IPS-18c (cell line): Measurements from ENCODE around the gene CCNJL.
A peak's percentile ranks its signal among the peaks of the same experiment; 100 is the strongest.

Experiments used
- H3K4me3 ChIP-seq: 2 replicates; pipeline ENCODE4 v1.7.0; 2013; ENCODE audit warnings: low read depth, mild to moderate bottlenecking, low read length, moderate library complexity; ENCODE audit not compliant: insufficient read depth
- H3K9me3 ChIP-seq: one replicate; pipeline ENCODE4 v1.6.1; 2013; ENCODE audit warnings: mild to moderate bottlenecking, low read length, moderate library complexity; ENCODE audit not compliant: control insufficient read depth, insufficient read depth

Gene CCNJL, protein sequence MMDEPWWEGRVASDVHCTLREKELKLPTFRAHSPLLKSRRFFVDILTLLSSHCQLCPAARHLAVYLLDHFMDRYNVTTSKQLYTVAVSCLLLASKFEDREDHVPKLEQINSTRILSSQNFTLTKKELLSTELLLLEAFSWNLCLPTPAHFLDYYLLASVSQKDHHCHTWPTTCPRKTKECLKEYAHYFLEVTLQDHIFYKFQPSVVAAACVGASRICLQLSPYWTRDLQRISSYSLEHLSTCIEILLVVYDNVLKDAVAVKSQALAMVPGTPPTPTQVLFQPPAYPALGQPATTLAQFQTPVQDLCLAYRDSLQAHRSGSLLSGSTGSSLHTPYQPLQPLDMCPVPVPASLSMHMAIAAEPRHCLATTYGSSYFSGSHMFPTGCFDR

DNA sequence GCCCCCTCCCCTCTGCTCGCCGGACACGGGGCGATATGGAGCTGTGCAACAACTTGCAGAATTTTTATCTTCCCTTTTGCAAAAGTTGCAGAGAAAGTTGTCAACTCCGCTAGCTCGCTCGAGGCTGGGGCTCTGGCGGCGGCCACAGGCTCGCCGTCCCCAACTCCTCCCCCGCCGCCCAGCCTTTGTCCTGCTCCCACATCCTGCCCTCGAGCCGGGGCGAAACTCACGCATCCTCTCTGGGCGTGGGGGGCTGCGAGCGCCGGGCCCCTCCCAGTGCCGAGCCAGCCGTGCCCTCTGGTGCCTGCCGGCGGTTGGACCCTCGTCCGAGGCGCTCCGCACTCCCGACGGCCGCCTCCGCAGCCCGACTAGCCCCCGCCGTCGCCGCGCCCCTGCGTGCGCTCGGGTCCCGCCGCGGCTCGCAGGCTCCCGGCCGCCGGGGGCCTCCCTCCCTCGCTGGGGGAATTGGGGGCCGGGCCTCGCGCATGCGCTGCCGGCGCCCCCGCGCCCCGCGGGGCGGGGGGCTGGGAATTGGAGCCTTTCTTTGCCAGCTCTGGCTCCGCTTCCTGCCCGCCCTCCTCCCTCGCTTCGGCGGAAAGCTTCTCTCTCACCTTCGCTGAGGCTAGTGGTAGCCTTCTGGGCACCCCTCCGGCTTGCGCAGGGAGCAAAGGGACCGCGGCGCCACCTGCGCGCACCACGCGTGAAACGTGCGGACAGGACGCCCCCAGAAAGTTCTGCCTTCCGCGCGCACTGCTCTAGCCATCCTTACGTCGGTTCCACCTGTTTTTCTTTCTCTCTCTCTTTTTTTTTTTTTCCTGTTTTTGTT lies at the start of gene CCNJL:
TSS of gene CCNJL (minus strand) at position 431 of the 826 bp plus-strand sequence. CDS start 641 bp downstream, outside the sequence.
- peak within 1 kb of the TSS; percentile 82 for H3K4me3 ChIP-seq
- H3K9me3 ChIP-seq: no peaks in the 10 kb centered on the region

DNA sequence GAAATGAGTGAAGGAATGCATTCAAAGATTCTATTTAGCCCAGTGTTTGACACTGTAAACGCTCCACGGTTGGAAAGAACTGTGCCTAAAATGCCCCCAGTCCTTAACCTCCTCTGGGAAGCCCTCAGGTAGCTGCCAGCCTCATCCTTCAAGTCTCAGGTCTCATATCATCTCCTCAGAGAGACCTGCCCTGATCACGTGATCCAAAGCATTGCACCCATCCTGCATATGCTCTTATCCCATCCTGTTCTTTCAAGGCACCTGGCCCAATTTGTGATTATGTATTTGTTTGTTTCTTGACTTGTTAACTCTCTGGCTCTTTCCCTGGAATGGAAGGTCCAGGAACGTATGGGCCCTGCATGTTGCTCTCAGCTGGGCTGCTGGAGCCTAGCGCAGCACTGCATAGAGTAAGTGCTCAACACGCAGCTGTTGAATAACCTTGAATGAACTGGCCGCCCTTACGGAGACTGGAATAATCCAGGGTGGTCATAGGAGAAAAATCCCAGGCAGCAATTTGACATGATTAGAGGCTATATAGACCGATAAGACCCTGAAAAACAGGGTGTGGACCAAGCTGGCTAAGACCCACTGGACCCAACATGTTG lies 49.4 kb upstream of the CCNJL start:
- H3K9me3 ChIP-seq: peaks cover 2% of the 10 kb centered on the region

DNA sequence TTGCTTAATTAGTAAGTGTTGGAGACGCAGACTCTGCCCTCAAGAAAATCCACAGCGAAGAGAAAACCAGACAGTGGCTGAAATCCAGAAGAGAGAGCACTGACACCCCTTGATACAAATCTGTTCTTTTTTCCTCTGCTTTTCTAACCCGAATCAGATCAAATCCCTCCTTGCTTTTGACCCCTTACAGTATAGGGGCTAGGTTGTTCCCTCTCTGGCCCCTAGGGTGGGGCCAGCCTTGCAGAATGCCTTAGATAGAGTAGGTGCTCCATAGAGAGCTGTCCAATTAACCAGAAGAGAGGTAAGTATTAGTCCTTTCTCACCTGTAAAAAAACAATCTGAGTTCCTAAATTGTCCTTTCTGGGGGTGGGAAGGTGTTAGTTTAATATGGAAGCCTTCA lies 47.9 kb upstream of the CCNJL start:
- H3K4me3 ChIP-seq: no peak overlapping the region
- peaks cover 2% of the 10 kb centered on the region for H3K9me3 ChIP-seq

More for the DNA sequence above, 49.4 kb upstream of the CCNJL start:
- no peak overlapping the region for H3K4me3 ChIP-seq

DNA sequence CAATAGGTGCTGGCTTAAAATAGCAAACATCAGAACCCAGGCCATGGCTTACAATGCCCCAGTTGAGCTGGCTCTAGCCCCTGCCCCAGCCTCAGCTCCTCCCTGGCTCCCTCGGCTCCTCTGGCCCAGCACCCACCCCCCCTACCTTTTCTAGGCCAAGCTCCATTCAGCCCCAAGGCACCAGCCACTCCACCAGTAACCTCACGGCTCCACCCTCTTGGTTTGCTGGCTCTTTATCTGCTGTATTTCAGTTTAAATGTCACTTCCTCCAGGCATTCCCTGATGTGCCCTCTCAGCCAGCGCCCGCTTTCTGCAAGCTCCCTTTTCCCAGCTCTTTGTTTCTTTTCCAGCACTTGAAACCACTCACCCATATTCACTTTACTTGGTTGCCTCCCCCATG lies 47.5 kb upstream of the CCNJL start:
- Histone ChIP-seq H3K4me3 (no peak overlapping the region), H3K9me3 (peaks cover 2% of the 10 kb centered on the region)

DNA sequence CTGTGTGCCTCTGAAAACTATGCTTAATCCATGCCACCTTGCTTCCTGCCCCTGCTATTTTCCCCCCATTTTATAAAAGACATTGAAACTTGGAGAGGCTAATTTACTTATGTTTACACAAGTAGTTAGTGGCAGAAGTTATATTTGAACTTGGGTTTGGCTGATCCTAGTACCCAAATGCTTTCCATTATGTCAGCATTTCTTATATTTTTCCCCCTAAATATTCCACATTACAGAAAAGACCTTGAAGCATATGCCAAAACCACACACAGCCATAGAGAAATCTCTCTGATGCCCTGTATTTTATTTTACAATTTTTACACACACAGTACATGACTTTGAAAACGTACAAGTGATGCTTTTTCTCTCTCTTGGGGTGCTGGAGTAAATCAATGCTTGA lies 46.9 kb upstream of the CCNJL start:
- peaks cover 2% of the 10 kb centered on the region for H3K9me3 ChIP-seq
- H3K4me3 ChIP-seq: no peak overlapping the region

DNA sequence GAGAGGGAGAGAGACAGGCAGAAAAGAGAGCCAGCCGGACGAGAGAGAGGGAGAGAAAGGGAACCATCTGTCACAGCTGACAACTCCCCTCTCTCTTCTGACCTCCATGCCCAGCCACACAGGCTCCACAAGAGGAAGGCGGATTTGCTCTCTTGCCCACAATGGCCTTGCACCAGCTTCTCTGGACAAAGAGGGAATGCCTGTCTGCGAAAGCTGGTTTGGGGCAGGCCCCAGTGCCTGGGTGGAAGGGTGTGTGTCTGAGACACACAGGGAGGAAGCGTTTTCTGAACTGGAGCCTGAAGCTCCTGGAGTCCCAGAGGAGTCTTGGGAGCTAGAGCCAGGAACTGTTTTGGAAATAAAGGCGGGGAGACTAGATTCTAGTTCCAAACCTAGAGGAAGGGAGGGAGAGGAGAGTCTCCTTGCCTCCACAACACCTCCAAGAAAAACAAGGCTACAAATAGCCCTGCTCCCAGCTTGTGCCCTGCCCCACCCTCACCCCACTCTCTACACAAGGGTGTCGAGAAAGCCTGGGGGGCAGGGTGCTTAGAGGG lies 45.6 kb upstream of the CCNJL start:
- no peaks in the 10 kb centered on the region for H3K9me3 ChIP-seq
- H3K4me3 ChIP-seq: no peak overlapping the region

DNA sequence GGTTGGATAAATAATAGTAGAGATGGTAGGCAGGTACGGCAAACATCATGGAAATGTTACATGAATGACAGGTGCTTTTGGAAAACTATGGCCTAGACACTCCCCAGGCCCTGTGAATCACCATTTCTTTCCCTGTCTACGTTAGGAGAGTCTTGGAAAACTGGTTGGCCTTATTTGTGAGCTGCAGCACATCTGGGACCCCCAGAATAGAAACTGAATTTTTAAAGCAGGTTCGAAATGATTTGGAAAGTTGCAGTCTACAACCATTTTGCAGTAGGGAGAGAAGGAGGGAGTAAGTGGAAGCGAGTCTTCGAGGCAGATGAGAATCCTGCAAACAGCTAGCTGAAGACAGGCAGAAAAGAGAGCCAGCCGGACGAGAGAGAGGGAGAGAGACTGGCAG lies 45.0 kb upstream of the CCNJL start:
- no peaks in the 10 kb centered on the region for H3K9me3 ChIP-seq

DNA sequence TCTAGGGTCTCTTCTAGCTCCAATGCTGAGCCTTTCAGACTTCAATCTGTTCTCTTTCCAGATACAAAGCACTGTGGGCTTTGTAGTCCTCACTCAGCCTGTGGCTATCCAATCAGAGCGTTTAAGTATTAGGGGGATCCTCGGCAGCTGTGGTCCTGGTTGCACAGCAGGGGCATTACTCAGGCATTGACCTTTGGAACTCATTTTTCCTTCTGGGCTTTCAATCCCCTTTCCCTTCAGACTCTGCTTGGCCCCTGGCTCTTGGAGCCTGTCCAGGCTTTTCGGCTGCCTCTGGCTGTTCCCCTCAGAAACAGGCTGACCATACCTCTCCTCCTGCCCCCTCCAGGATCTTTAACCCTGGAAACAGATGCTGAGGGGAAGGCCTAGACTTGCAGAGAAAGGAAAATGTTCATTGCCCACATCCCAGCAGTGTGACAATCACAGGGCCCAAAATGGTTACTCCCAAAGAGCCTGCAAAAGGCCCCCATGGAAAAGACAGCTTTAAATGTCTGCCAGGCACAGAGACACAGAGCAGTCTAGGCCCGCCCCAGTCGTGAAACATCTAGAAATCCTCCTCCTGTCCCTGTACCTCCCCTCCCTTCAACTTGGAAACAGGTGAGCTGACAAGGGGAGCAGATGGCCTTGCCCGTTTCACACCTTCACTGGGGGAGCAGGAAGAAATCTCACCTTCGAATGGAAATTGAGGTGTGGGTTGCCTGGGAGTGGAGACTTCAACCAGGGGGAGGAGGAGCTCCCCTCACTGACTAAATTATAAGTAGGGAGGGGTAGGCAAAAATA lies 44.4 kb upstream of the CCNJL start:
- H3K9me3 ChIP-seq: no peaks in the 10 kb centered on the region
- no peak overlapping the region for H3K4me3 ChIP-seq

More for the DNA sequence above, 45.0 kb upstream of the CCNJL start:
- H3K4me3 ChIP-seq: no peak overlapping the region

DNA sequence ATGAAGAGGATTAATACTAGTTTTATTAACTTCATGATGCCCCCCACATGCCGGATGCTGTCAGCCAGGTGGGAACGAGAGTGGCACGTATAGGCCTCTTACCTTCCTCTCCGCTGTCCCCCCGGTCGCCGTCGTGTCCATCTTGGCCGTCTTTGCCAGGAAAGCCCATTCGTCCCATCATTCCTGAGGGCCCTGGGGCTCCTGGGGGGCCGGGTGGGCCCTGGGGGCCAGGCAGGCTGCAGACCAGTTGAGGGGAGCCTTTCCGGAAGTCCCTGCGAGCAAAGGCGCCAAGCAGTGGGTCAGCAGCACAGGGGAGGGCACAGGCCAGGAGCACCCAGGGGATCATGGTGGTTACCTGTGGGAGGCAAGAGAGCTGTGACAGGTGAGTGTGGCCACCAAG lies 42.3 kb upstream of the CCNJL start:
- H3K9me3 ChIP-seq: no peaks in the 10 kb centered on the region
- no peak overlapping the region for H3K4me3 ChIP-seq

DNA sequence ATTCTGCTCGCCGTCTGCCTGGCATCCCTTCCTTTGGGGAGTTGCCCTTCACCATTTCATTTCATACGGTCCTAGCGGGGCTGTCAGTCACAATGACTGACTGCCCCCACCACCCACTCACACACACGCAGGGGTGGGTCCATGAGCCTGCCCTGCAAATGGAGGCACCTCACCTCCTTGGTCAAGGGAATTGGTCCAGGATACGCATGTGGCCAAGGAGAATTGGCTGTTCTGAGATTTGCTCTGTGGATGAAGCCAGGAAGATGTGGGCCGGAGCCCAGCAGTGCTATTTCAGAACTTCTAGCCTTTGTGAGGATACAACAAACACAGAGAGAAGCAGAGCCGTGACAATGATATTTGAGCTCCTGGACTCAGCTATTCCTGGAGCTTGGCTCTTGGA lies 41.0 kb upstream of the CCNJL start:
- no peak overlapping the region for H3K4me3 ChIP-seq
- no peaks in the 10 kb centered on the region for H3K9me3 ChIP-seq

DNA sequence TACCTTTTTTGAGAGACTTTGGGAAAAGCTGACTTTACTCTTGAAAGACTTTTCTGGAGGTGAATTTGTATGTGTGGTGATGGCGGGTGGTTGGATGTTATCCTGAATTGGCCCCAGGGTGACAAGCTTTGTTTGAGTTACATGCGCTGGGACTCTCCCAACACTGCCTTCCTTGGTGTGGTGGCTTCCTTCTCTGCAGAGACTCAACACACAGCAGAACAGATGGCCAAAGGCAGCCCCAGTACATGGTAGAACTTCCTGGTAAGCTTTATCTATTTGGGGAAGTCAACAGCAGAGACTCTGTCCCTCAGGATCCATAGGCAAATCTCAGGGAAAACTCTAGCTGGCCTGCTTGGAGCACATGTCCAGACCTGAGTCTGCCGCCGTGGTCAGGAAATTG lies 39.9 kb upstream of the CCNJL start:
- H3K4me3 ChIP-seq: no peak overlapping the region
- no peaks in the 10 kb centered on the region for H3K9me3 ChIP-seq

DNA sequence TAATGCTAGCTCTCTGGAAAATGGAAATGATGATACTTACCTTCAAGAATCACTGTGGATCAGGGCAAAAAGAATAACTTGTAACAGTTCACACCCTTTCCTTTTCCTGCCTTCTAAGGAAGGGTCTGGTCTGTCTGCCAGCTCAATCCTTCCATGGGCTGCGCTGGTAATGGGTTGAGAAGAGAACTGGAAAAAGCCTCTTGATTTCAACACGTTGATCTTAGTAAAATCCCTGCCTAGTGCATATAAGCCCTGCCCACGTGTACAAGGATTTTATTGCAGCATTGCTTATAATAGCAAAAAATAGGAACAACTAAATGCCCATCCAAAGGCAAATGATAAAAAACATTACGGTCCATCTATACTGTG lies 37.6 kb upstream of the CCNJL start:
- Histone ChIP-seq H3K9me3 (no peaks in the 10 kb centered on the region), H3K4me3 (no peak overlapping the region)

DNA sequence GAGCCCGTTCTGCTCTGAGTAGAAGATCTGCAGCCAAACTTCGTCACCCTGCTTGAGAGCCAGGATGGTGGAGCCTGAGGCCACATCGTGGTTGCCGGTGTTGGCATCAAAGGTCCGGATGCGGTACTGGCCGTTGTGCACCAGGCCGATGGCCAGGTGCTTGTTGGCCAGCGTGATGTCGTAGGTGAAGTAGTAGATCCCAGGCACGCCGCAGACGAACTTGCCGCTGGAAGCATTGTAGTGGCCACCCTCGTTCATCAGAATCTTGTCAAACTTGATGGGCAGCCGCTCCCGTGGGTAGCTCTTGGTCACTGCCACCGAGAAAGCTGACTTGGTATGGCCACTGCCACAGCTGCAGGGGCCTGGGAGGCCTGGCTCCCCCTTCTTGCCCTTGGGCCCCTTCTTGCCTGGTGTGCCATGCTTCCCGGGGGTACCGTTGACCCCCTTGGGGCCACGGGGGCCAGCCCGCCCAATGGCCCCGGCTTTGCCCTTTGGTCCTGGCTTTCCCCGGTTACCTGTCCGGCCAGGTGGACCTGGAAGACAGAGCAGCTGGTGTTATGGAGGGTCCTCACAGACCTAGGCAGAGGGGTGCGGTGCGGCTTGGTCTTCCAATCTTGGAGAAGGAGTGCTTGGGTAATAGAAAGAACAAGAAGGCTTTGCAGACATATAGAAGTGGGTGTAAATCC lies 37.0 kb upstream of the CCNJL start:
- Histone ChIP-seq H3K9me3 (no peaks in the 10 kb centered on the region), H3K4me3 (no peak overlapping the region)

DNA sequence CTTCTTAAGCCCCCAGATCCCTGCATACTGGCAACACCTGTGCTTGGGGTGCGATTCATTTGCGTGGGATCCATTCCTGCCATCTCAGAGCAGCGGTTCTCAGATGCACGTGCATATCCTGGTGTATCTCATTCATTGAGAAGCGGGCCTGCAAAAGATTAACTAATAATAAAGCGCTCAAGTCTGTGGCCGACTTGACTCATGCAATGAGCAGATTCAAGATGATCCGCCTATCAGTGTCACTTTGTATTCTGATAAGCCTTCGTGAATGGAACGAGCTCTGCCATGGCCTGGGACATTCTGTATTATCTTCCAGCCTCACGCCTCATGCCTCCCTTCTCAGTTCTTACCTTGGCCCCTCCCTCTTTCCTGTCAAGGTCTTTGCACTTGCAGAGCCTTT lies 35.7 kb upstream of the CCNJL start:
- no peaks in the 10 kb centered on the region for H3K9me3 ChIP-seq
- H3K4me3 ChIP-seq: no peak overlapping the region

DNA sequence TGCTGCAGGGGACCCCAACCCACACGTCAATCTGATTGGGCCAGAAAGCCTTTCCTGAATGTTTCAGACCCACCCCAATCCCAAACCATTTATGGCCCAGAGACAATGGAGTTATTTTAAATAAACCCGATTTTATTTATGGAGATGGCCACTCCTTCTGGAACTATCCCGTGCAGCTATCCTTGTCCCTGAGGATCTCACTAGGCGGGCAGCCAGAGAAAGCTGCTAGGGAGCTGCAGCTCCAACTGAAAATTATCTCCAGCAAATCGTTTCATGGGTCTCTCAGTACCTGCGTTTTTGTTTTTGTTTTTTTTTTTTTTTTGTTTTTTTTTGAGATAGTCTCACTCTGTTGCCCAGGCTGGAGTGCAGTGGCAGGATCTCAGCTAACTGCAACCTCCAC lies 35.1 kb upstream of the CCNJL start:
- Histone ChIP-seq H3K9me3 (no peaks in the 10 kb centered on the region), H3K4me3 (no peak overlapping the region)

DNA sequence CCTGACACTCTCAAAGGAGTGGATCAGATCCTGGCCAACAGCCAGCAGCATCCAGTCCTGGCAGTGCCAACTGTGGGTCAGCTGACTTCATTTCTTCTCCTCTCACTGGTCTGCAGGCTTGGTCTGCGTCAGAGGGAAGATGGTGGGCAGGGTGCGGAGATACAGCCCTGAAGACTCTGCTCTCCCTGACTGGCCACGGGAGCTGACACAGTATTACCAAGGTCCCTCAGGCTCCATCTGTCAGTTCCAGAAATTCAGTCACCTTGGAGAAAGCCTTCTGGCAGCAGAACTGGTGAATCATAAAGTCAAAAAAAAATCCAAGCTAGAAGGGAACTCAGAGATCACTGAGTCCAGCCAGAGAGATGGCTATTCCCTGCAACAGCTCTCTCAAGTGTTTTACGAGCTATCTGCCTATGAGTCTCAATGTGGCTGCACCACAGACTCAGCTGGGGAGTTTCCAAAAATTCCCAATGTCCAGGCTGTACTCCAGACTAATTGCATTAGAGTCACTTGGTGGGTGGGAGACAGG lies 30.1 kb upstream of the CCNJL start:
- no peaks in the 10 kb centered on the region for H3K9me3 ChIP-seq
- no peak overlapping the region for H3K4me3 ChIP-seq
